Measurements from ENCODE around the gene RABL6.

Gene RABL6

DNA sequence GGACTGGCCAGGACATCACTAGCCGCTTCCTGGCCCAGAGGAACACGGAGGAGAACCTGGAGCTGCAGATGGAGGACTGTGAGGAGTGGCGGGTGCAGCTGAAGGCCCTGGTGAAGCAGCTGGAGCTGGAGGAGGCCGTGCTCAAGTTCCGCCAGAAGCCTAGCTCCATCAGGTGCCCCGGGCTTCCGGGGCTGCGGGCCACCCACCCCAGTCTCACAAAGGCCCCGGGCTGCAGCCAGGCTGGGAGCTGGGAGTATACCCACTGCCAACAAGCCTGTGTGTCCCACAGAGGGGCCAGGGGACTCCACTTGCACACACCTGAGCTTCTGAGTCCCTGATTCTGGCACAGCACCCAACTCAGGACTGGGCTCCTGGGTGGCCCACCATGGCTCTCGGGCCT lies 1.7 kb upstream of the RABL6 start (continued):
- TF ChIP-seq, protein P1, sequence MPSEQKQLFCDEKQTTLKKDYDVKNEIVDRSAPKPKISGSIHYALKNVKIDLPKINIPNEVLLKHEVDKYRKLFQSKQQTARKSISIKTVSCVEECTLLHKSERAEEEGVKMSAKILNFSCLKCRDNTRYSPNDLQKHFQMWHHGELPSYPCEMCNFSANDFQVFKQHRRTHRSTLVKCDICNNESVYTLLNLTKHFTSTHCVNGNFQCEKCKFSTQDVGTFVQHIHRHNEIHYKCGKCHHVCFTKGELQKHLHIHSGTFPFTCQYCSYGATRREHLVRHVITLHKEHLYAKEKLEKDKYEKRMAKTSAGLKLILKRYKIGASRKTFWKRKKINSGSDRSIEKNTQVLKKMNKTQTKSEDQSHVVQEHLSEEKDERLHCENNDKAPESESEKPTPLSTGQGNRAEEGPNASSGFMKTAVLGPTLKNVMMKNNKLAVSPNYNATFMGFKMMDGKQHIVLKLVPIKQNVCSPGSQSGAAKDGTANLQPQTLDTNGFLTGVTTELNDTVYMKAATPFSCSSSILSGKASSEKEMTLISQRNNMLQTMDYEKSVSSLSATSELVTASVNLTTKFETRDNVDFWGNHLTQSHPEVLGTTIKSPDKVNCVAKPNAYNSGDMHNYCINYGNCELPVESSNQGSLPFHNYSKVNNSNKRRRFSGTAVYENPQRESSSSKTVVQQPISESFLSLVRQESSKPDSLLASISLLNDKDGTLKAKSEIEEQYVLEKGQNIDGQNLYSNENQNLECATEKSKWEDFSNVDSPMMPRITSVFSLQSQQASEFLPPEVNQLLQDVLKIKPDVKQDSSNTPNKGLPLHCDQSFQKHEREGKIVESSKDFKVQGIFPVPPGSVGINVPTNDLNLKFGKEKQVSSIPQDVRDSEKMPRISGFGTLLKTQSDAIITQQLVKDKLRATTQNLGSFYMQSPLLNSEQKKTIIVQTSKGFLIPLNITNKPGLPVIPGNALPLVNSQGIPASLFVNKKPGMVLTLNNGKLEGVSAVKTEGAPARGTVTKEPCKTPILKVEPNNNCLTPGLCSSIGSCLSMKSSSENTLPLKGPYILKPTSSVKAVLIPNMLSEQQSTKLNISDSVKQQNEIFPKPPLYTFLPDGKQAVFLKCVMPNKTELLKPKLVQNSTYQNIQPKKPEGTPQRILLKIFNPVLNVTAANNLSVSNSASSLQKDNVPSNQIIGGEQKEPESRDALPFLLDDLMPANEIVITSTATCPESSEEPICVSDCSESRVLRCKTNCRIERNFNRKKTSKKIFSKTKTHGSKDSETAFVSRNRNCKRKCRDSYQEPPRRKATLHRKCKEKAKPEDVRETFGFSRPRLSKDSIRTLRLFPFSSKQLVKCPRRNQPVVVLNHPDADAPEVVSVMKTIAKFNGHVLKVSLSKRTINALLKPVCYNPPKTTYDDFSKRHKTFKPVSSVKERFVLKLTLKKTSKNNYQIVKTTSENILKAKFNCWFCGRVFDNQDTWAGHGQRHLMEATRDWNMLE (tag by site-specific recombination; conservative IDR thresholded peaks at IDR 0.05; ENCODE audit: low read depth) = no peak

DNA sequence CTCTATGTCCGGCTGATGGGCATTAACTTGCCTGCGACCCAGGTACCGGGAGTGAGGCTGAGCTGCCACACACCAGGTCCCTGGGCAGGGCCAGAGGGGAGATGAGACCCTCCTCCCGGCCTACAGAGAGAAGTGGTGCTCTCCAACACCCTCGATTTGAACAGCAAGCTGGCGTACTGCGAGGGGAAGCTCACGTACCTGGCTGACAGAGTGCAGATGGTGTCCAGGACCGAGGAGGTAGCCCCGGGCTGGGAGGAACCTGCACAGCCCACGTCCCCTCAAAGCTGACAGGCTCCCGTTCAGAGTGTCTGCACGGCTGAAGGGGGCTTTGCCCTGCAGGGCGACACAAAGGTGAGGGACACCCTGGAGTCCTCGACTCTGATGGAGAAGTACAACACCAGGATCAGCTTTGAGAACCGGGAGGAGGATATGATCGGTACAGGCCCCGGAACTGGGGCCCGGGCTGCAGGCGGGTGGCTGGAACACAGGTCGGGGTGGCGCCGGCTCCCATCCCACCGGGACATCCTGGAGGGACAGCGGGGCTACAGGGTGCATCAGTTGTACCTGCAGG lies 1.0 kb upstream of the RABL6 start:
- H3K36me3 ChIP-seq (ENCODE audit: control insufficient read depth in 2 of 2, insufficient read depth in 1 of 2, low read length in 2 of 2) = peaks cover 7 to 26% of the 10 kb centered on the region in 2 experiments
- H3K4me3 ChIP-seq (ENCODE audit: low read depth, low read length) = peak overlapping the region; percentile 84; the same call in 1 of the 2 replicates
- H3K27ac ChIP-seq (ENCODE audit: extremely low read depth, low read depth, low read length) = no peak overlapping the region; the same call in 1 of the 2 replicates
- TF ChIP-seq ZNF311 (tag by site-specific recombination; IDR thresholded peaks at IDR 0.05; ENCODE audit: borderline replicate concordance) (no peak), KLF7 (tag by site-specific recombination; IDR thresholded peaks at IDR 0.05; ENCODE audit: borderline replicate concordance) (no peak)
- TF ChIP-seq, protein P2, sequence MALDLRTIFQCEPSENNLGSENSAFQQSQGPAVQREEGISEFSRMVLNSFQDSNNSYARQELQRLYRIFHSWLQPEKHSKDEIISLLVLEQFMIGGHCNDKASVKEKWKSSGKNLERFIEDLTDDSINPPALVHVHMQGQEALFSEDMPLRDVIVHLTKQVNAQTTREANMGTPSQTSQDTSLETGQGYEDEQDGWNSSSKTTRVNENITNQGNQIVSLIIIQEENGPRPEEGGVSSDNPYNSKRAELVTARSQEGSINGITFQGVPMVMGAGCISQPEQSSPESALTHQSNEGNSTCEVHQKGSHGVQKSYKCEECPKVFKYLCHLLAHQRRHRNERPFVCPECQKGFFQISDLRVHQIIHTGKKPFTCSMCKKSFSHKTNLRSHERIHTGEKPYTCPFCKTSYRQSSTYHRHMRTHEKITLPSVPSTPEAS (tag by site-specific recombination; IDR thresholded peaks at IDR 0.05) = no peak
- H3K4me1 ChIP-seq (ENCODE audit: control insufficient read depth, insufficient read depth, low read length) = peaks cover 7% of the 10 kb centered on the region; the same call in 1 of the 2 replicates
- ChIA-PET POLR2A (interaction anchor here (0.7 to 3.3 kb wide), 11 partner anchors 9 to 264 kb away, joined by 3 to 15 read pairs (median 4); partner anchors contain the start of genes AJM1, SAPCD2 and TRAF2), CTCF (interaction anchor here (1.2 to 2.6 kb wide), 3 partner anchors 14 to 48 kb away, joined by 4 to 18 read pairs (median 10); partner anchors contain the start of gene AJM1)
- no peaks in the 10 kb centered on the region for H3K9me3 ChIP-seq (ENCODE audit: control insufficient read depth, insufficient read depth, low read depth, low read length)

DNA sequence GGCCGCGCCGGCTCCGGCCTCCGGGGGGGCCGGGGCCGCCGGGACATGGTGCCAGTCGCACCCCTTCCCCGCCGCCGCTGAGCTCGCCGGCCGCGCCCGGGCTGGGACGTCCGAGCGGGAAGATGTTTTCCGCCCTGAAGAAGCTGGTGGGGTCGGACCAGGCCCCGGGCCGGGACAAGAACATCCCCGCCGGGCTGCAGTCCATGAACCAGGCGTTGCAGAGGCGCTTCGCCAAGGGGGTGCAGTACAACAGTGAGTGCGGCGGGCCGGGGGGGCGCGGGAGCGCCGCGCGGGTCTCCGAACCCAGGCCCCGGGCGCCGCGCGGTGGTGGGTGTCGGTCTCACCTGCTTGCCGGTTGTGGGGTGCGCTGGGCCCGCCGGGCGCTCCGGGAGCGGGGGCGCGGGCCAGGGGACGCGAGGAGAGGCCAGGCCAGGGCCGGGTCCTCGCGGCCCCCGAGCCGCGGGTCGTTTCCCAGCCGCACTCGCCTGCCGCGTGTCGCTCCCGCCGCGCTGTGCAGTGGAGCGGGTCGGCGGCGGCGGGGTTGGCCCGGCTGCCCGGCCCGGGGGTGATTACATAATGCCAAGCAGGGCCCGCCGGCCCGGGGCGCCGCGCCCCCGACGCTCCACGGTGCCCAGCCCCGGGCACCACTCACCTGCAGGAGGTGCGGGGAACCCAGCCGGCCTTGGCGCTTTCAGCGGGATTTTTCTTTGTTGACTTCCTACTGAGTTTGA lies 492 bp downstream of the RABL6 start:
- H3K4me1 ChIP-seq (ENCODE audit: control insufficient read depth, insufficient read depth, low read length) = peaks cover 7% of the 10 kb centered on the region; the same call in 1 of the 2 replicates
- peak overlapping the region; percentile 84 for H3K4me3 ChIP-seq (ENCODE audit: low read depth, low read length)
- H3K27ac ChIP-seq (ENCODE audit: extremely low read depth, low read depth, low read length) = peak overlapping the region; percentile 96
- ChIA-PET POLR2A (interaction anchor here (0.6 to 4.0 kb wide), 9 partner anchors 8 to 78 kb away, joined by 3 to 22 read pairs (median 7); partner anchors contain the start of genes AJM1 and TRAF2), CTCF (interaction anchor here (0.5 to 4.0 kb wide), 11 partner anchors 12 to 466 kb away, joined by 3 to 18 read pairs (median 4); partner anchors contain the start of gene AJM1)
- H3K36me3 ChIP-seq (ENCODE audit: control insufficient read depth in 2 of 2, insufficient read depth in 1 of 2, low read length in 2 of 2) = peaks cover 15 to 39% of the 10 kb centered on the region in 2 experiments
- no peaks in the 10 kb centered on the region for H3K9me3 ChIP-seq (ENCODE audit: control insufficient read depth, insufficient read depth, low read depth, low read length)
- TF ChIP-seq ZNF600 (tag by site-specific recombination; IDR thresholded peaks at IDR 0.05) (no peak), ZNF121 (tag by site-specific recombination; IDR thresholded peaks at IDR 0.05) (no peak), ZNF37A (tag by site-specific recombination; IDR thresholded peaks at IDR 0.05) (no peak), ZBTB20 (tag by site-specific recombination; IDR thresholded peaks at IDR 0.05) (peak; percentile 66; the same call in 1 of the 2 replicates), ZNF48 (tag by site-specific recombination; IDR thresholded peaks at IDR 0.05) (no peak), KLF8 (tag by site-specific recombination; IDR thresholded peaks at IDR 0.05) (peak; percentile 12; the same call in 1 of the 2 replicates), ZNF335 (tag by site-specific recombination; conservative IDR thresholded peaks at IDR 0.05) (peak; percentile 56; the same call in 1 of the 2 replicates), ZNF621 (tag by site-specific recombination; IDR thresholded peaks at IDR 0.05) (no peak), ZEB2 (tag by site-specific recombination; IDR thresholded peaks at IDR 0.05) (0 out of 2 replicates have a peak, but pooled peaks have one; percentile 16), ZBTB8A (tag by site-specific recombination; IDR thresholded peaks at IDR 0.05) (peak; percentile 87), KLF10 (tag by site-specific recombination; IDR thresholded peaks at IDR 0.05) (peak; percentile 43)
- TF ChIP-seq, protein P3, sequence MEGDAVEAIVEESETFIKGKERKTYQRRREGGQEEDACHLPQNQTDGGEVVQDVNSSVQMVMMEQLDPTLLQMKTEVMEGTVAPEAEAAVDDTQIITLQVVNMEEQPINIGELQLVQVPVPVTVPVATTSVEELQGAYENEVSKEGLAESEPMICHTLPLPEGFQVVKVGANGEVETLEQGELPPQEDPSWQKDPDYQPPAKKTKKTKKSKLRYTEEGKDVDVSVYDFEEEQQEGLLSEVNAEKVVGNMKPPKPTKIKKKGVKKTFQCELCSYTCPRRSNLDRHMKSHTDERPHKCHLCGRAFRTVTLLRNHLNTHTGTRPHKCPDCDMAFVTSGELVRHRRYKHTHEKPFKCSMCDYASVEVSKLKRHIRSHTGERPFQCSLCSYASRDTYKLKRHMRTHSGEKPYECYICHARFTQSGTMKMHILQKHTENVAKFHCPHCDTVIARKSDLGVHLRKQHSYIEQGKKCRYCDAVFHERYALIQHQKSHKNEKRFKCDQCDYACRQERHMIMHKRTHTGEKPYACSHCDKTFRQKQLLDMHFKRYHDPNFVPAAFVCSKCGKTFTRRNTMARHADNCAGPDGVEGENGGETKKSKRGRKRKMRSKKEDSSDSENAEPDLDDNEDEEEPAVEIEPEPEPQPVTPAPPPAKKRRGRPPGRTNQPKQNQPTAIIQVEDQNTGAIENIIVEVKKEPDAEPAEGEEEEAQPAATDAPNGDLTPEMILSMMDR (tag by site-specific recombination; IDR thresholded peaks at IDR 0.05) = peak; percentile 15; the same call in 1 of the 2 replicates
- TF ChIP-seq, protein P4, sequence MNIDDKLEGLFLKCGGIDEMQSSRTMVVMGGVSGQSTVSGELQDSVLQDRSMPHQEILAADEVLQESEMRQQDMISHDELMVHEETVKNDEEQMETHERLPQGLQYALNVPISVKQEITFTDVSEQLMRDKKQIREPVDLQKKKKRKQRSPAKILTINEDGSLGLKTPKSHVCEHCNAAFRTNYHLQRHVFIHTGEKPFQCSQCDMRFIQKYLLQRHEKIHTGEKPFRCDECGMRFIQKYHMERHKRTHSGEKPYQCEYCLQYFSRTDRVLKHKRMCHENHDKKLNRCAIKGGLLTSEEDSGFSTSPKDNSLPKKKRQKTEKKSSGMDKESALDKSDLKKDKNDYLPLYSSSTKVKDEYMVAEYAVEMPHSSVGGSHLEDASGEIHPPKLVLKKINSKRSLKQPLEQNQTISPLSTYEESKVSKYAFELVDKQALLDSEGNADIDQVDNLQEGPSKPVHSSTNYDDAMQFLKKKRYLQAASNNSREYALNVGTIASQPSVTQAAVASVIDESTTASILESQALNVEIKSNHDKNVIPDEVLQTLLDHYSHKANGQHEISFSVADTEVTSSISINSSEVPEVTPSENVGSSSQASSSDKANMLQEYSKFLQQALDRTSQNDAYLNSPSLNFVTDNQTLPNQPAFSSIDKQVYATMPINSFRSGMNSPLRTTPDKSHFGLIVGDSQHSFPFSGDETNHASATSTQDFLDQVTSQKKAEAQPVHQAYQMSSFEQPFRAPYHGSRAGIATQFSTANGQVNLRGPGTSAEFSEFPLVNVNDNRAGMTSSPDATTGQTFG (tag by site-specific recombination; IDR thresholded peaks at IDR 0.05; ENCODE audit: borderline replicate concordance) = no peak
- TF ChIP-seq, protein P5, sequence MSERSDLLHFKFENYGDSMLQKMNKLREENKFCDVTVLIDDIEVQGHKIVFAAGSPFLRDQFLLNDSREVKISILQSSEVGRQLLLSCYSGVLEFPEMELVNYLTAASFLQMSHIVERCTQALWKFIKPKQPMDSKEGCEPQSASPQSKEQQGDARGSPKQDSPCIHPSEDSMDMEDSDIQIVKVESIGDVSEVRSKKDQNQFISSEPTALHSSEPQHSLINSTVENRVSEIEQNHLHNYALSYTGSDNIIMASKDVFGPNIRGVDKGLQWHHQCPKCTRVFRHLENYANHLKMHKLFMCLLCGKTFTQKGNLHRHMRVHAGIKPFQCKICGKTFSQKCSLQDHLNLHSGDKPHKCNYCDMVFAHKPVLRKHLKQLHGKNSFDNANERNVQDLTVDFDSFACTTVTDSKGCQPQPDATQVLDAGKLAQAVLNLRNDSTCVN (tag by site-specific recombination; optimal IDR thresholded peaks at IDR 0.05) = peak; percentile 68
